NCI-H1105 (cell line): Measurements from ENCODE around the gene KCNJ12.
"Not testable (repeated sequence)": the region's sequence is repeated elsewhere in the genome, so short reads cannot be mapped to it uniquely, and the experiment has no call there.

Experiments
- DNase-seq: peaks from one replicate; lab custom pipeline; 2025; lab: John Stamatoyannopoulos, UW

The KCNJ12 gene

DNA sequence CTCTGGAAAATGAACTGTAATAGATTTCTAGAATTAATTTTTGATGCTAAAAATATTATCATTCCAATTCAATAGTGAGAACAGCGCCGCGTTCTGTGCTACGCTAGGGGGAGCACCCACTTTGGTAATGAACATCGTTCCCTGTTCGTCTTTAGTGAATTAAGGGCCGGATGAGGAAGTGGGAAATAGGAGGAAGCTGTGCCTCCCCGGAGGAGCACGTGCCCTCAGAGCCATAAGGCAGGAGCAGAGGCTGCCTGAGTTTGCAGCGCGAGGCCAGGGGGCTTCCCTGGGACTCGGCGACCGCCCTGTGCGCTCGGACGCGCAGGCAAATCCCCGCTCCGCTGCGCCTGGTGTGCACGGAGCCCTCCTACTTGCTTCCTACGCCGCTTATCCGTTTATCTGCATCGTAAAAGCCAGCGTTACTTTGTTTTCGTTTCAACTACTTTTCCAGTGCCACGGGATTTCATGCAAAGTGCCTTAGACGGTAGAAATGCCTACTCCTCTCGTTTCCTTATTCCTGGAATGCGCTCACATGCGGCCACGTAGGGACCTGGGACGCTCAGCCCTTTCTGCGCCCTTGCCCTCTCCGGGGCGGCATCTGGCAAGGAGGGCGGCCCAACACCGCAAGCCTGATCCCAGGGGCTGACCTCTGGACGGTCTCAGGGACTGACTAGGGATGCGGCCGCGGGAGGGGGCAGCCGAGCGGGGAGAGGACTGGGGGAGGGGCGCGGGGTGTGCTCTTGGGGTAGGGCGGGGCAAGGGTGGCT is 76.4 kb downstream of the KCNJ12 start:
- no peak for DNase-seq

DNA sequence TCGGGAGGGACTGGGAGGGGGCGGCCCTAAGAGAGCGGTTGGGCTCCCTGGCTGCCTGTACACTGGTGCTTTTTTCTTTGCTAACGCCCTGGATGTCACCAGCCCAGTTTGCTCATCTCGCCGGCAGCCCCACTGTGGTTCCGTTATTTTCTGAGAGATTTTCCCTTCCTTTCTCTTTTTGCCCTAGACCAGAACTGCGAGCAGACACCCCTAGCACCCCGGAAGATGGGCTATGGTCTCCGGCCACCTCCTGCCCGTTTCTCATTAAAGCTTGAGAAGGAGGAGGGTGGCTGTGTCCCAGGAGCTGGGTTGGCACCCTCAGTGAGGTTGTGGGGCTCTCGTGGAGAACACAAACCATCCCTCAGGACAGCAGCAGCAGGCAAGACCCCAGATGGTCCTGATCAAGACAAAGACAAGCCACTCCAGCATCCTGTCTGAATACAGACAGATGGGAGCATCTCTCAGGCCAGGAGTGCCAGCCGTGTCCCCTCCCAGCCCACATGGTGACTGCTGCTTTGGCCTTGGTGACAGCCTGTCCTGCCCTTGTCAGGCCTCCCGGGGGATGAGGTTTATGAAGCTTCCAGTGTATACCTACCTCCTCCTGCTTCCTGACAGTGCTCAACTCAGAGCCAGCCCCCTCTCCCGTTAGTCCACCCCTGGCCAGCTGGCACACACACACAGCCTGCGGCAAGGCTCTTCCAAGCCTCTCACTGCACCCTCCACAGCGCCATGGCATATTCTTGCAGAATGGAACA is 77.2 kb downstream of the KCNJ12 start:
- no peak for DNase-seq

DNA sequence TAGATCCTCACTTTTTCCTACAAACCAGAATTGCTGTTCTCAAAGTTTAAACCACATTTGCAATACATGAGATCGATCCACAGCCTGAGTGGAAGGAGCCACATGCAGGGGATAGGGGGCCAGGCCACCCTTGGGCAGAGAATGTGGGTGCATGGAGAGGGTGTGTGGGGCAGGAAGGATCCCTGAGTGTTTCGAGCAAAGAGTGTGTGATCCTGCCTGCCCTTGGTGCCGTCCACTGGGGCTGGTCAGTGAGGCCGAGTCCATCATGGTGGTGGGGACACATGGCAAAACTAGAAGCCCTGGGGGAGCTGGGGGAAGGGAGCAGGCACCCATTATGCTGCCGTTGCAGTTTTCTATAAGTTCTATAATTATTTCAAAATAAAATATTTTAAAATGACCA is 77.8 kb downstream of the KCNJ12 start:
- not testable (repeated sequence) for DNase-seq

DNA sequence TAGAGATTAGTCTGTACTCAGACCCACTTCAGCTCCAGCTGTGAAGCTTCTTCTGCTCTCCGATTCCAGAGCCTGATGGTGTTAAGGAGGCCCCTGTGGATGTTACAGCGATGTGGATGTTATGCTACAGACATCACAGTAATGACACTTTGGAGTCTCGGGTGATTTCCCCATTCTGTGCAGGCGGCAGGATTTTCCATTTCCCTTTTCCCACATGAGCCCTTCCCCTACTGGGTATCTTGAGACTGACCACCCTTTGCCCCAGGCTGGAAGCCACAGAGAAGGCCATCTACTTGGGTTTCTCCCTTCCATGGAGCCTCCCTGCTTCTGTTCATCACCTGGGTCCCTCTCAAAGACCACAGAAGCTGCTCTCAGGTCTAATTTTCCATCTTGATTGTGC is 78.3 kb downstream of the KCNJ12 start:
- no peak for DNase-seq

GRCh38 chr17:21455761-21456160 is 79.6 kb downstream of the KCNJ12 start:
- no peak for DNase-seq

- not testable (repeated sequence) for DNase-seq
Observed at GRCh38 chr17:21456449-21456848, 80.3 kb downstream of the KCNJ12 start.

DNA sequence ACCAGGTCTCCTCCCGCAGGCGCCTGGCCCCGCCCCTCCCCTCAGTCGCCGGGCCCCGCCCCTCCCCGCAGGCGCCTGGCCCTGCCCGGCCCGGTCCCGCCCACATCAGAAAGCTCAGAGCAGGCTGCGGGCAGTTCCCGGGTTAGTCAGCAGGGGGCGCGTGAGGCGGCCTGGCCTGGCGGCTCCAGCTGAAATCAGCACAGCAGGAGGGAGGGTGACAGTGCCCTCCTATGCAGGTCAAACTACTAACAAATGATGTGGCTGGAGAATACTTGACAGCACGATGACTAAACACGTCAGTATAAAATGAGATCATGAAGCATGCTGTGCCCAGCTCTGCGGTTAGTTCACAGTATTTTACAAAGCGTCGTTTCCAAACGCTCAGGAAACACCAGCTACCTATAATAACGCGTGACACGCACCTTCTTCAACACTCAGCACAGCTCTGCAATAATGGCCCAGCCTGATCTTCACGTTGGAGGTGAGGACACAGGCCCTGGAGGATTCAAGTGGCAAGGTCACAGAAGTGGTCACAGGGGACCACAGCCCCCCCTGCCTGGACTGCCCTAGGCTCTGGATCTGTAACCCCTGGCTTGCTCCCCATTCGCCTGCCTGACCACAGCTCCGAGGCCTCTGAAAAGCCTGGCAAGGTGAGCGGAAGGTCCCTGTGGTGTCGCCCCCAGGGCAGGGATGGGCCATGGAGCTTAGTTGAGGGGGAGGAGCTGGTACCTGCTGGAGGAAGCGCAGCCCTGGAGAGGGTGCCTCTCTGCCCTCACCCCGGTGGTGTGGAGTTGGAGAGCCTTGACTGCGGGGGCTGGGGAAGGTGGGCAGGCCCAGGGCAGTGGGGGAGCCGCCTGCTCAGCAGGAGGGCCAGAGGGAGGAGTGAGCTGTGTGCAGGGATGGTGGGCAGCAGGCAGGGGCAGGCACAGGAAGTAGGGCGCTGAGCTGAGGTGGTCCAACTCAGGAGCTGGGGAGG is 81.2 kb downstream of the KCNJ12 start:
- peak; percentile 81 for DNase-seq

DNA sequence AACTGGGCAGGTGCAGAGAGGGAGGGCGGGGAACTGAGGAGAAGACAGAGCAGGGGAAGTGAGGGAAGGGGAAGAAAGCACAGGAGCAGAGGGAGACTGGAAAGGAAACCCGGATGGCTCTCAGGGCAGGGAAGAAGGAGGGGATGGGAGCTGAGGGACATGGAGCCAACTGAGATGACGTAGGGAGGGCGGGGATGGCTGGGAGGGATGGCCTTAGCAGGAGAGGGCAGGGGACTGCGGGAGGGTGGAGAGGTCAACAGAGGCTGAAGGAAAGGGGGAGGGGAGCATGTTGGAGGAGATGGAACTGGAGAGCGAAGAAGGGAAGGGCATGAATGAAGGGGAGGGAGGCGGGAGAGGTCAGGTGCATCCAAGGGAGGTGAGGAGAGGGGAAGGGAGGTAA is 81.9 kb downstream of the KCNJ12 start:
- DNase-seq = no peak

GRCh38 chr17:21459536-21459935 is 83.4 kb downstream of the KCNJ12 start:
- no peak for DNase-seq

GRCh38 chr17:21460358-21460757 is 84.2 kb downstream of the KCNJ12 start:
- no peak for DNase-seq

DNA sequence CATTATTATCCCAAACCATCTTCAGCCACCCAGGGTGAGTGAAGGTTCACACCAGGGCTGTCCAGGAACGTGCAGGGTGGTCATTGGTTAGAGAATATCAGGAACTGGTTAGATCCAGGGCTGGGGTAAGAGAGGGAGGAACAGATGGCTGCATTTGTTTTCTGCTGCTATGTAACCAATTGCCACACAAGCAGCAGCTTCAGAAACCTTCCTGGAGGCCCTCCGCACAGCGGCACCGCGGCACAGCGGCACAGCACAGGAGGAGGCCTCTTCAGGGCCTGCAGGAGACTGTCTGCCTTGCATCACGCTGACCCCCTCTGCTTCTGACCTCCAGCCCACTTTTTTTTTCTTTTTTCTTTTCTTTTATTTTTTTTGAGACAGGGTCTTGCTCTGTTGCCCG is 86.1 kb downstream of the KCNJ12 start:
- DNase-seq = no peak

DNA sequence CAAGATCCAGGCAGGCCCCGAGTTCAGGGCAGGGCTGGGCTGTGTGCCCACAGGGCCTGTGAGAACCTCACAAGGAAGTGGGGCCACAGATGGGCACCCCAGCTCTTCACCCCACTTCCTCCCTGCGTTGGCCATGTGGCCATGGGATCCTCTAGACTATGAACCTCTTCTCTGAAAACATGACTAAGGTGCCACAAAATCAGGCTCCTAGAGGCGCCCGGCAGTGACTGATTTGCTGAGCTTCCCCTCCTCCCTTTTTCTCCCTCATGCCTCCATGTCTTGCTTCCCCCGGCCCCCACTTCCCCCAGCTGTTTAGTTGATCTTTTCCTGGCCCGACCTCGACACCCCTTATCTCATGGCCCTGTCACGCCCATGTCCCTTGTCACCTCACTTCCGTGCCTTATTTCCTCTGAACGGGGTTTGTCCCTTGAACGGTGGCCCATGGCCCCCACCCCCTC is 87.1 kb downstream of the KCNJ12 start:
- no peak for DNase-seq

- no peak for DNase-seq
Observed at GRCh38 chr17:21463779-21464407, 87.7 kb downstream of the KCNJ12 start.

DNA sequence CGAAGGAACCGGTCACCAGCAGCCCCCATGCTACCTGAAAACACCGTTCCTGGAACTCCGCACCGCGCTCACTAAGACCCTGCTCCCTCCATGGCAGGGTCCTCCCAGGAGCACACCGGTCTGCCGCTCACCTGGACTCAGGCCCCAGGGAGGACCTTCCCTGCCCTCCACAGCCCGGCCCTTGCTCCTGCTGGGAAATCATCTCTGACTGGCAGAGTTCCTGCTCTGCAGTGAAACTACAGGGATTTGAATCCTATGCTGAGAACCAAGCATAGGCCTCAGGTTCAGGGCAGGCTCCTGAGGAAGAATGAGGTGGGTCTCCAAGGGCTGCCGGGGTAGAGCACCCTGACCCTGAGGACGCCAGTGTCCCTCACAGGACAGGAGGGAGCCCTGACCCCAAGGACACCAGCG is 88.5 kb downstream of the KCNJ12 start:
- DNase-seq = no peak

DNA sequence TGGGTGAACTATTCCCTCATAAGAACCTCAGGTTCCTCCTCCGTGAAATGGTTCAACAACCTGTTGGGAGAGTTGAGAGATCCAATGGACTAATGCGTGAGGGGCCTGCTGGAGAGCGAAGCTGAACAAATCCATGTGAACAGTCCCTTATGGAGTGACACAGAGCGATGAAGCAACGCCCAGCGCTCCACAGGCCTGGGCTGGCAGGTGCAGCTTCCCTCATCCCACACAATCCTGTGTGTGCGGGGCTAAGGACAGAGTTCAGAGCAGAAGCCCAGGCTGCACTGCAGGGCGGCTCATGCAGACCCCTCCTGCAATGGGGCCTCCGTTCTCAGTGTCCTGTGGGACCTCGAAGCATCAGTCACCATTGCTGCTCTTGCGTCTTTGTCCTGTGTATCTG is 90.4 kb downstream of the KCNJ12 start:
- no peak for DNase-seq

DNA sequence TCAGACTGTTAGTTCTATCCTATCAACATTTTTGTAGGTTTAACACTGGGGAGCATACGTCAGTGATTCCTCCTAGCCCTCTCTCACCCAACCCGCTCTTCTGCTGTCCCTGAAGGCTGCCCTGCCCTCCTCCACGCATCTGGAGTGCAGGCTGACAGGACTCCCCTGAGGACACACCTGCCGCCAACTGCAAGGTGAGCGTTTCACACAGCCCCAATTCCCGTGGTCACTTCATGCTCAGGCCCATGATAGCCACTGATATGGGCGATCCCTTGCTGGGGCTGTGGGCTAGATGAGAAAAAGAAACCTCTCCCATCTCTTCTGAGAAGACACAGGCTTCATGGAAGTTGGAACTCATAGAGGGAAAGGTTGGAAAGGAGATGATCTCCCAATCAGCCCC is 91.0 kb downstream of the KCNJ12 start:
- DNase-seq = no peak

- DNase-seq = no peak
Observed at GRCh38 chr17:21467739-21468490, 91.8 kb downstream of the KCNJ12 start.
